ENCODE results near the gene TMEM254.

DNA sequence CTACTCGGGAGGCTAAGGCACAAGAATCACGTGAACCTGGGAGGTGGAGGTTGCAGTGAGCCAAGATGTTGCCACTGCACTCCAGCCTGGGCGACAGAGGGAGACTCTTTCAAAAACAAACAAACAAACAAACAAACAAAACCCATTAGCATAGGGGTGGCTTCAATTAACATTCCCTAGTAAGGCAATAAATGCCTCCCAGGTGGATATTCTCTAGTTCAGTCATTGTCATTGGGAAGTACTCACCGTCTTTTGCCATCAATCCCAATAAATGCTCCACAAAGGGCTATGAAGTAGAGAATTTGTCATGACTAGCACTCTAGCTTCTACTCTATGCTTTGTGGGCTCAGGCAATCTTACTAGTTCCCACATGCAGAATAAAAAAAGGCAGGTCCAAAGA, 11.7 kb upstream of the TMEM254 start:
- TF ChIP-seq, protein P1, sequence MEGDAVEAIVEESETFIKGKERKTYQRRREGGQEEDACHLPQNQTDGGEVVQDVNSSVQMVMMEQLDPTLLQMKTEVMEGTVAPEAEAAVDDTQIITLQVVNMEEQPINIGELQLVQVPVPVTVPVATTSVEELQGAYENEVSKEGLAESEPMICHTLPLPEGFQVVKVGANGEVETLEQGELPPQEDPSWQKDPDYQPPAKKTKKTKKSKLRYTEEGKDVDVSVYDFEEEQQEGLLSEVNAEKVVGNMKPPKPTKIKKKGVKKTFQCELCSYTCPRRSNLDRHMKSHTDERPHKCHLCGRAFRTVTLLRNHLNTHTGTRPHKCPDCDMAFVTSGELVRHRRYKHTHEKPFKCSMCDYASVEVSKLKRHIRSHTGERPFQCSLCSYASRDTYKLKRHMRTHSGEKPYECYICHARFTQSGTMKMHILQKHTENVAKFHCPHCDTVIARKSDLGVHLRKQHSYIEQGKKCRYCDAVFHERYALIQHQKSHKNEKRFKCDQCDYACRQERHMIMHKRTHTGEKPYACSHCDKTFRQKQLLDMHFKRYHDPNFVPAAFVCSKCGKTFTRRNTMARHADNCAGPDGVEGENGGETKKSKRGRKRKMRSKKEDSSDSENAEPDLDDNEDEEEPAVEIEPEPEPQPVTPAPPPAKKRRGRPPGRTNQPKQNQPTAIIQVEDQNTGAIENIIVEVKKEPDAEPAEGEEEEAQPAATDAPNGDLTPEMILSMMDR (IDR thresholded peaks at IDR 0.05 in 4 of 5, conservative IDR thresholded peaks at IDR 0.05 in 1 of 5), result no peak
- no peak for TF ChIP-seq POLR2A (IDR thresholded peaks at IDR 0.05)

Measured in gastrocnemius medialis (tissue), 4 donors.